SW480 (cell line): Measurements from ENCODE around the gene EYS.

Experiments
- DNase-seq: peaks from one replicate; pipeline ENCODE4 v3.0.0-alpha.2; 2016; ENCODE audit warnings: low spot score

EYS gene

GRCh38 chr6:64590965-64591675, 1115.9 kb downstream of the EYS start:
- DNase-seq: no peak

GRCh38 chr6:64589961-64590360, 1117.1 kb downstream of the EYS start:
- DNase-seq: no peak

- no peak for DNase-seq
Observed at GRCh38 chr6:64580346-64580745, 1126.7 kb downstream of the EYS start.

GRCh38 chr6:64553249-64553786, 1153.7 kb downstream of the EYS start:
- no peak for DNase-seq

- DNase-seq: no peak
Observed at GRCh38 chr6:64547594-64548268, 1159.3 kb downstream of the EYS start.

GRCh38 chr6:64539917-64540316, 1167.1 kb downstream of the EYS start:
- no peak for DNase-seq

- DNase-seq: no peak
Observed at GRCh38 chr6:64538722-64539121, 1168.3 kb downstream of the EYS start.

- DNase-seq: no peak
Observed at GRCh38 chr6:64527899-64528298, 1179.1 kb downstream of the EYS start.

- no peak for DNase-seq
Observed at GRCh38 chr6:64522859-64523258, 1184.2 kb downstream of the EYS start.

- no peak for DNase-seq
Observed at GRCh38 chr6:64520050-64520449, 1187.0 kb downstream of the EYS start.

GRCh38 chr6:64516393-64516792, 1190.6 kb downstream of the EYS start:
- no peak for DNase-seq

GRCh38 chr6:64507661-64508060, 1199.4 kb downstream of the EYS start:
- no peak for DNase-seq

- no peak for DNase-seq
Observed at GRCh38 chr6:64505312-64505711, 1201.7 kb downstream of the EYS start.

GRCh38 chr6:64504503-64504902, 1202.5 kb downstream of the EYS start:
- DNase-seq: no peak

GRCh38 chr6:64502801-64503200, 1204.2 kb downstream of the EYS start:
- DNase-seq: no peak

- DNase-seq: no peak
Observed at GRCh38 chr6:64497634-64498033, 1209.4 kb downstream of the EYS start.

- no peak for DNase-seq
Observed at GRCh38 chr6:64489763-64490162, 1217.3 kb downstream of the EYS start.

- DNase-seq: no peak
Observed at GRCh38 chr6:64486578-64487351, 1220.3 kb downstream of the EYS start.

- DNase-seq: no peak
Observed at GRCh38 chr6:64483956-64484499, 1223.0 kb downstream of the EYS start.

- no peak for DNase-seq
Observed at GRCh38 chr6:64482631-64483030, 1224.4 kb downstream of the EYS start.

- no peak for DNase-seq
Observed at GRCh38 chr6:64479134-64479533, 1227.9 kb downstream of the EYS start.

GRCh38 chr6:64477391-64477790, 1229.6 kb downstream of the EYS start:
- no peak for DNase-seq
